A549 treated with RU486 at 1 μM for 4 hours (cell line): ENCODE data around the gene ADH1C. TPM values are rescaled to one million over a fixed set of nuclear protein-coding genes. Genes with fewer than 3 reads are reported as not detected.

Source experiments
- total RNA-seq: library from RNA; stranded (reverse); fragments of 200-300 nt; extraction: Qiagen RNA extraction; gene quantifications from 5 replicates; pipeline ENCODE4 v1.2.3, GENCODE V29; 2022; ENCODE audit warnings: low read depth

ADH1C gene
- total RNA-seq = 0.35 TPM in 1 of 5 replicates, not detected in the others

DNA sequence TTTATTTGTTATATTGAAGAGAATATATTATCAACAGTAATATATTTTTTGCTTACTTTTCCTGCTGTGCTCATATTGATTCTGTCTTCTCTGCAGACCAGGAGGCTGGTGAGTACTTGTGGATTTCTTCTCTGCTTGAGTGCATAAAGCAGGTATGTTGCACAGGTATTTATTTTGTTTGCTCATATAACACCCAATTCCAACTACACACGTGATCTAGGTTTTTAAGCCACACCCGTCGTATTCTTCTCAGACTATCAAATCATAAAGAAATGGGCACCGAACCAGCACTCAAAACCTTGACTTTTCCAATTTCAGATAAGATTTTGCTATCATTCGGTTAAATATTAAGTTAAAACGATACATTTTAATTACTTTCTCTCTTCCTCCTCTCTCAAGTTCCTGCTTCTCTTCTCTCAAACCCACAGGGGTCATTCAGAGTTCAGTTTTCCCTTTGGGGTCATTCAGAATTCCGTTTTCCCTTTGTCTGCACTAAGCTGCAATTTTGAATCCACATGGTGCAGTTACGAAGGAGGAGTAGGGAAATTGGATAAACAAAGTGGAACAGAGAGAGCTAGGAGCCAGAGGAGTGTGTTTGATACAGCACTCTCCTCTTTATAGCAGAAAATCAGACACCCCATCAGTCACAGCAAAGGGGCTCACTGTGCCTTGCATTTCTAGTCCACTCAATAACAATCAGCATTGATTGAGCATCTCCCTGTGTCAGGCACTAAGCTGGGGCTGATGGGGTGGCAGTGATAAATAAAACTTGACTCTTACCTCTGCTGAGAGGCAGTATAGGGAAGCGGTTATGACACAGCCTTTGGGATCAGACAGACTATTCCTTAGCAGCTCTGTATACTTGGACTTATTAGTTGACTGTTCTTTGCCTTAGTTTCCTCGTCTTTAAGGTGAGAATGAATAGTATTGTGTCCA, at the start of gene ADH1C:
Gene ADH1C (minus strand): TSS at position 145 of the 936 bp plus-strand sequence. CDS start 71 bp downstream, at position 74.

DNA sequence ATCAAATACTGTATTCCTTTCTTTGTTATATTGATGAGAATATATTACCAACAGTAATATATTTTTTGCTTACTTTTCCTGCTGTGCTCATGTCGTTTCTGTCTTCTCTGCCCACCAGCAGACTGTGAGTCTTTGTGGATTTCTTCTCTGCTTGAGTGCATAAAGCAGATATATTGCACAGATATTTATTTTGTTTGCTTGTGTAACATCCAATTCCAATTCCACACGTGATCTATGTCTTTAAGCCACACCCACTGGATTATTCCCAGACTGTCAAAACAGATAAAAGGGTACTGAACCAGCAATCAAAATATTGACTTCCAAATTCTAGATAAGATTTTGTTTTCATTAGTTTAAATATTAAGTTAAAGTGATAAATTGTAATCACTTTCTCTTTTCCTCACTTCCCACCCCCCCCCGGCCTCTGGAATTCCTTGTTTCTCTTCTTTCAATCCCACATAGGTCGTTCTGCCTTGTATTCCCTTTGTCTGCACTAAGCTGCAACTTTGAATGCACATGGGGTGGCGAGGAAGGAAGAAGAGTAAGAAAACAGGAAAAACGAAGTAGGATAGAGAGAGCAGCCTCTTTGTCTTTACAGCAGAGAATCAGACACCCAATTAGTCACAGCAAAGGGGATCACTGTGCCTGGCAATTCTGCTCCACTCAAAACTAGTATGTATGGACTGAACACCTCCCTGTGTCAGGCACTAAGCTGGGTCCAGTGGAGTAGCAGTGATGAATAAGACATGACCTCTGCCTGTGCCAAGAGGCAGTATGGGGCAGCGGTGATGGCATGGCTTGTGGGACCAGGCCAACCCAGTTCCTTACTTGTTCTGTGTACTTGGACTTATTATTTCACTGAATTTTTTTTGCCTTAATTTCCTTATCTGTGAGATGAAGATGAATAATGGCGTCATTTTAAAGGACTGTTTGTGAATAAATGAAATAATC, 31.0 kb downstream of the ADH1C start, which contains the start of gene ADH1B:
Gene ADH1B (minus strand): TSS at position 161 of the 951 bp plus-strand sequence. CDS start 70 bp downstream, at position 91.

DNA sequence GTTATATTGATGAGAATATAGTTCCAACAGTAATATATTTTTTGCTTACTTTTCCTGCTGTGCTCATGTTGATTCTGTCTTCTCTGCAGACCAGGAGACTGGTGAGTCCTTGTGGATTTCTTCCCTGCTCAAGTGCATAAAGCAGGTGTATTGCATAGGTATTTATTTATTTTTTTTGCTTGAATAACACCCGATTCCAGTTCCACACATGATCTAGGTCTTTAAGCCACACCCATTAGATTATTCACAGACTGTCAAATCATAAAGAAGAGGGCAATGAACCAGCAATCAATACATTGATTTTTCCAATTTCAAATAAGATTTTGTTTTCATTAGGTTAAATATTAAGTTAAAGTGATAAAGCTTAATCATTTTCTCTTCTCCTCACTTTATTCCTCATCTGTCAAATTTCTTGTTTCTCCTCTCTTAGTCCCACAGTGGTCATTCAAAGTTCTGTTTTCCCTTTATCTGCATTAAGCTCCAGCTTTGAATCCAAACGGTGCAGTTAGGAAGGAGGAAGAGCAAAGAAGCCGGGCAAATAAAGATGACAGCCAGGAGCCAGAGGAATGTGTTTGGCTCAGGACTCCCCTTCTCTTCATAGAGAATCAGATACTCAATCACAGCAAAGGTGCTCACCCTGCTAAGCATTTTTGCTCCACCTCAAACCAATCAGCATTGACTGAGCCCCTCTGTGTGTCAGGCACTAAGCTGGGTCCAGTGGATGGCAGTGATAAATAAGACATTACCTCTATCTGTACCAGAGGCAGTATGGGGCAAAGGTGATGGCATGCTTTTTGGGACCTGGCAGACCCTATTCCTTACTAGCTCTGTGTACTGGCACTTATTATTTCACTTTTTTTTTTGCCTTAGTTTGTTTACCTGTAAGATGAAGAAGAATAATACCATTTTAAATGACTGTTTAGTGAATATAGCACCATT, 61.4 kb downstream of the ADH1C start, which contains the start of gene ADH1A:
Gene ADH1A (minus strand): TSS at position 138 of the 939 bp plus-strand sequence. CDS start 71 bp downstream, at position 67.

Other genes starting within 250 kb of the ADH1C start
- not detected in 5 replicates for gene ADH4, start 208.4 kb downstream of the ADH1C start, total RNA-seq
- gene ADH6, start 133.5 kb downstream of the ADH1C start, total RNA-seq = 0.09 TPM in 1 of 5 replicates, not detected in the others
- not detected in 5 replicates for gene ADH1A, start 61.8 kb downstream of the ADH1C start, total RNA-seq
- gene ADH1B, start 31.3 kb downstream of the ADH1C start, total RNA-seq = not detected in 5 replicates
- not detected in 5 replicates for gene ADH7, start 82.6 kb upstream of the ADH1C start, total RNA-seq
- not detected in 5 replicates for gene C4orf17, start 158.3 kb upstream of the ADH1C start, total RNA-seq
- gene TRMT10A, start 211.3 kb upstream of the ADH1C start, total RNA-seq = 3.6 to 5.6 TPM (median 4.1 TPM) in 5 replicates
- gene MTTP, start 222.1 kb upstream of the ADH1C start, total RNA-seq = 0.22 TPM in 1 of 5 replicates, not detected in the others